HCT116 (cell line): ENCODE measurements around the gene TEAD3. TPM values are rescaled to one million over a fixed set of nuclear protein-coding genes. Genes with fewer than 3 reads are reported as not detected.

Source experiments
- ATAC-seq: fragments of 200-7000 bp; cut with Tn5 transposase; 2 replicates; pipeline ENCODE4 v1.9.1; 2020; ENCODE audit warnings: mild to moderate bottlenecking, moderate library complexity
- BruUV-seq: library from RNA; stranded (reverse); fragments of 400-500 nt; replicated peaks from 2 replicates; lab custom pipeline; 2021; lab: Mats Ljungman, UMichigan
- CTCF ChIA-PET: fragments of 300-600 bp; sonication (Branson Sonifier 250); formaldehyde crosslinking; loops from one replicate; lab custom pipeline; 2021; ENCODE audit warnings: antibody characterized with exemption; lab: Charles Lee
- POLR2A ChIA-PET: fragments of 300-600, 350-600 bp; sonication (Branson Sonifier 250); formaldehyde crosslinking; loops from one replicate; lab custom pipeline; 2021; ENCODE audit warnings: antibody characterized with exemption; lab: Charles Lee
- RAD21 ChIA-PET, 2 experiments: fragments of 300-600 bp; sonication (Branson Sonifier 250); formaldehyde crosslinking; loops; one replicate each; lab custom pipeline; 2023; ENCODE audit warnings: low total read pairs in 2 of 2; ENCODE audit not compliant: uncharacterized antibody in 2 of 2, unreplicated experiment in 2 of 2, low non-redundant PET in 1 of 2; lab: Charles Lee
- DNase-seq: peaks from one replicate; pipeline ENCODE4 v3.0.0-alpha.2; 2010; ENCODE audit warnings: low read depth, low spot score
- H2AFZ ChIP-seq: fragments of 200-600 bp; shearing (Covaris generic), sonication (generic); 2 replicates; pipeline ENCODE4 v1.6.1; 2017; ENCODE audit warnings: low read depth, mixed run types, mixed read lengths, antibody characterized with exemption, low read length; ENCODE audit not compliant: poor library complexity, severe bottlenecking
- H3K27ac ChIP-seq: 2 replicates; pipeline ENCODE4 v1.5.1; 2012; ENCODE audit warnings: low read depth, low read length
- H3K27me3 ChIP-seq: fragments of 200-600 bp; sonication (generic); 2 replicates; pipeline ENCODE4 v1.6.1; 2016; ENCODE audit warnings: mixed run types, low read length, mixed read lengths; ENCODE audit not compliant: insufficient read depth
- H3K36me3 ChIP-seq, 2 experiments: fragments of 200-500 bp in 1 of 2; fragments of 200-600 bp in 1 of 2; sonication (Bioruptor generic) in 1 of 2; sonication (generic) in 1 of 2; 2 replicates each; pipeline versions ENCODE4 v1.5.1 to v1.6.1; 2014 to 2016; ENCODE audit warnings: low read length in 2 of 2, inconsistent platforms in 1 of 2, mixed read lengths in 1 of 2, mixed run types in 1 of 2; ENCODE audit not compliant: insufficient read depth in 2 of 2, control insufficient read depth in 1 of 2
- H3K4me1 ChIP-seq, 2 experiments: fragments of 200-600 bp in 1 of 2; sonication (generic) in 1 of 2; 2 replicates each; pipeline versions ENCODE4 v1.5.1 to v1.6.1; 2012 to 2017; ENCODE audit warnings: low read length in 2 of 2, inconsistent platforms in 1 of 2, mild to moderate bottlenecking in 1 of 2, mixed read lengths in 1 of 2, mixed run types in 1 of 2, moderate library complexity in 1 of 2; ENCODE audit not compliant: insufficient read depth in 2 of 2, control insufficient read depth in 1 of 2
- H3K4me2 ChIP-seq: fragments of 200-600 bp; sonication (generic); 2 replicates; pipeline ENCODE4 v1.6.1; 2017; ENCODE audit warnings: mixed run types, low read length, mixed read lengths
- H3K4me3 ChIP-seq, 2 experiments: fragments of 200-600 bp in 1 of 2; sonication (generic) in 1 of 2; replicated peaks in 1 of 2; 2 replicates each; pipeline ENCODE4 v1.5.1; 2011 to 2016; ENCODE audit warnings: low read length in 2 of 2, control low read depth in 1 of 2, low read depth in 1 of 2, mild to moderate bottlenecking in 1 of 2, mixed read lengths in 1 of 2, mixed run types in 1 of 2
- H3K79me2 ChIP-seq: fragments of 200-600 bp; sonication (generic); 2 replicates; pipeline ENCODE4 v1.6.1; 2017; ENCODE audit warnings: mild to moderate bottlenecking, mixed run types, low read length, moderate library complexity, mixed read lengths; ENCODE audit not compliant: insufficient read depth
- H3K9ac ChIP-seq: fragments of 200-600 bp; sonication (generic); 2 replicates; pipeline ENCODE4 v1.6.1; 2016; ENCODE audit warnings: low read length, mixed read lengths
- H3K9me2 ChIP-seq: fragments of 200-600 bp; sonication (generic), shearing (Covaris generic); 2 replicates; pipeline ENCODE4 v1.6.1; 2017; ENCODE audit warnings: mixed run types, mild to moderate bottlenecking, moderate library complexity; ENCODE audit not compliant: insufficient read depth
- H3K9me3 ChIP-seq, 2 experiments: fragments of 200-500 bp in 1 of 2; fragments of 200-600 bp in 1 of 2; sonication (Bioruptor generic) in 1 of 2; sonication (generic) in 1 of 2; 2 replicates each; pipeline ENCODE4 v1.6.1; 2014 to 2017; ENCODE audit warnings: low read length in 2 of 2, mixed read lengths in 2 of 2, inconsistent platforms in 1 of 2, low read depth in 1 of 2, mild to moderate bottlenecking in 1 of 2, mixed run types in 1 of 2, moderate library complexity in 1 of 2; ENCODE audit not compliant: control insufficient read depth in 1 of 2, insufficient read depth in 1 of 2
- H4K20me1 ChIP-seq: fragments of 200-600 bp; sonication (generic), shearing (Covaris generic); 2 replicates; pipeline ENCODE4 v1.6.1; 2017; ENCODE audit warnings: mixed run types, mild to moderate bottlenecking, moderate library complexity; ENCODE audit not compliant: insufficient read depth
- CEBPB ChIP-seq: IDR thresholded peaks from 2 replicates; pipeline ENCODE4 v1.6.1; 2012; ENCODE audit warnings: low read depth
- CTCF ChIP-seq, 3 experiments: fragments of 200-600 bp in 1 of 3; sonication (generic) in 1 of 3; IDR thresholded peaks in 2 of 3; conservative IDR thresholded peaks in 1 of 3; 2 replicates each; pipeline ENCODE4 v1.5.1; 2012 to 2017; ENCODE audit warnings: low read depth in 2 of 3, low read length in 2 of 3, antibody characterized with exemption in 1 of 3, borderline replicate concordance in 1 of 3, control low read depth in 1 of 3, mild to moderate bottlenecking in 1 of 3, mixed read lengths in 1 of 3, mixed run types in 1 of 3, moderate library complexity in 1 of 3; ENCODE audit not compliant: insufficient read depth in 1 of 3
- EGR1 ChIP-seq: IDR thresholded peaks from 2 replicates; pipeline ENCODE4 v1.6.1; 2012; ENCODE audit warnings: low read depth
- ELF1 ChIP-seq: IDR thresholded peaks from 2 replicates; pipeline ENCODE4 v1.6.1; 2012; ENCODE audit warnings: low read depth, borderline replicate concordance
- EZH2 ChIP-seq: fragments of 200-600 bp; sonication (generic); IDR thresholded peaks from 2 replicates; pipeline ENCODE4 v1.6.1; 2017; ENCODE audit warnings: antibody characterized with exemption, mixed run types
- EZH2phosphoT487 ChIP-seq: fragments of 200-600 bp; IDR thresholded peaks from 2 replicates; pipeline ENCODE4 v1.6.1; 2018; ENCODE audit warnings: antibody characterized with exemption, borderline replicate concordance
- FOSL1 ChIP-seq: IDR thresholded peaks from 2 replicates; pipeline ENCODE4 v1.6.1; 2012; ENCODE audit warnings: low read depth
- JUND ChIP-seq: IDR thresholded peaks from 2 replicates; pipeline ENCODE4 v1.6.1; 2012
- POLR2A ChIP-seq: IDR thresholded peaks from 2 replicates; pipeline ENCODE4 v1.7.0; 2011; ENCODE audit warnings: borderline replicate concordance; ENCODE audit not compliant: insufficient read depth, insufficient read length; ENCODE audit errors: extremely low read depth
- POLR2AphosphoS5 ChIP-seq: IDR thresholded peaks from 2 replicates; pipeline ENCODE4 v1.6.1; 2011; ENCODE audit warnings: mild to moderate bottlenecking, low read depth, low read length, moderate library complexity
- RAD21 ChIP-seq: IDR thresholded peaks from 2 replicates; pipeline ENCODE4 v1.6.1; 2012; ENCODE audit warnings: low read depth, mild to moderate bottlenecking
- SIN3A ChIP-seq: IDR thresholded peaks from 2 replicates; pipeline ENCODE4 v1.6.1; 2012; ENCODE audit warnings: low read depth
- SP1 ChIP-seq: IDR thresholded peaks from 2 replicates; pipeline ENCODE4 v1.6.1; 2012; ENCODE audit warnings: low read depth
- SRF ChIP-seq: IDR thresholded peaks from 2 replicates; pipeline ENCODE4 v1.6.1; 2012; ENCODE audit warnings: low read depth
- TCF7L2 ChIP-seq: IDR thresholded peaks from 2 replicates; pipeline ENCODE4 v1.7.0; 2011; ENCODE audit warnings: borderline replicate concordance, inconsistent platforms; ENCODE audit not compliant: insufficient read depth, insufficient read length; ENCODE audit errors: extremely low read depth
- YY1 ChIP-seq: IDR thresholded peaks from 2 replicates; pipeline ENCODE4 v1.6.1; 2011; ENCODE audit warnings: low read length, low read depth, moderate library complexity, mild to moderate bottlenecking; ENCODE audit not compliant: insufficient replicate concordance; ENCODE audit errors: extremely low read depth
- ZFX ChIP-seq: fragments of 450-650 bp; IDR thresholded peaks from 2 replicates; pipeline ENCODE4 v1.6.1; 2017
- ZNF274 ChIP-seq: fragments of 200-500 bp; sonication (Bioruptor generic); IDR thresholded peaks from 2 replicates; pipeline ENCODE4 v1.6.1; 2014; ENCODE audit warnings: mild to moderate bottlenecking, low read depth, low read length, inconsistent platforms
- intact Hi-C: fragments of 100-400 bp; cut with micrococcal nuclease; formaldehyde crosslinking; loops from 2 replicates; pipeline ENCODE4 v1.10.0; 2022
- total RNA-seq: library from RNA; stranded (reverse); gene quantifications from one replicate; pipeline ENCODE4 v1.2.1, GENCODE V29; 2021; ENCODE audit not compliant: unreplicated experiment
- TF ChIP-seq, protein P1 (sequence below): IDR thresholded peaks from 2 replicates; pipeline ENCODE4 v1.6.1; 2011; ENCODE audit warnings: mild to moderate bottlenecking, low read length, moderate library complexity; ENCODE audit not compliant: insufficient replicate concordance; ENCODE audit errors: extremely low read depth
- TF ChIP-seq, protein P2 (sequence below): IDR thresholded peaks from 2 replicates; pipeline ENCODE4 v1.6.1; 2012

TEAD3 gene
- total RNA-seq, 1 experiment from 2014 or later, result 21.8 TPM

GRCh38 chr6:35480176-35480575 is 16.7 kb downstream of the TEAD3 start:
- H3K79me2 ChIP-seq, result peaks cover 4% of the 10 kb centered on the region; the same call in 1 of the 2 replicates
- H3K9me3 ChIP-seq, result no peaks in the 10 kb centered on the region
- H3K9ac ChIP-seq, result no peak overlapping the region
- peaks cover 0 to 2% of the 10 kb centered on the region in 2 experiments; a peak in 1 of 4 replicates for H3K36me3 ChIP-seq
- intact Hi-C loops, result no loop called here
- BruUV-seq, result no TSS peak
- ChIA-PET CTCF (no interaction called here), POLR2A (interaction anchor here (3.2 kb wide), 1 partner anchor 9 kb away, joined by 13 read pairs; no protein-coding TSS in a partner anchor), RAD21 (no interaction called here)
- H3K4me2 ChIP-seq, result no peak overlapping the region
- H3K9me2 ChIP-seq, result no peaks in the 10 kb centered on the region
- peaks cover 8 to 24% of the 10 kb centered on the region in 2 experiments for H3K4me1 ChIP-seq
- ATAC-seq (no peak), DNase-seq (no peak)
- no peak overlapping the region for H3K27ac ChIP-seq
- H3K4me3 ChIP-seq, result no peak overlapping the region
- H4K20me1 ChIP-seq, result no peaks in the 10 kb centered on the region
- TF ChIP-seq TCF7L2, result no peak
- TF ChIP-seq SIN3A, result no peak
- no peak for TF ChIP-seq SP1
- TF ChIP-seq ZFX, result no peak
- TF ChIP-seq YY1, result no peak
- no peak for TF ChIP-seq CEBPB
- no peak for TF ChIP-seq SRF
- TF ChIP-seq EZH2, result no peak
- no peak for TF ChIP-seq ELF1
- no peak for TF ChIP-seq CTCF (IDR thresholded peaks at IDR 0.05 in 2 of 3, conservative IDR thresholded peaks at IDR 0.05 in 1 of 3; ENCODE audit: borderline replicate concordance in 1 of 3, insufficient read depth in 1 of 3, low read depth in 2 of 3, low read length in 2 of 3)
- no peak for TF ChIP-seq POLR2A
- TF ChIP-seq, protein P1, sequence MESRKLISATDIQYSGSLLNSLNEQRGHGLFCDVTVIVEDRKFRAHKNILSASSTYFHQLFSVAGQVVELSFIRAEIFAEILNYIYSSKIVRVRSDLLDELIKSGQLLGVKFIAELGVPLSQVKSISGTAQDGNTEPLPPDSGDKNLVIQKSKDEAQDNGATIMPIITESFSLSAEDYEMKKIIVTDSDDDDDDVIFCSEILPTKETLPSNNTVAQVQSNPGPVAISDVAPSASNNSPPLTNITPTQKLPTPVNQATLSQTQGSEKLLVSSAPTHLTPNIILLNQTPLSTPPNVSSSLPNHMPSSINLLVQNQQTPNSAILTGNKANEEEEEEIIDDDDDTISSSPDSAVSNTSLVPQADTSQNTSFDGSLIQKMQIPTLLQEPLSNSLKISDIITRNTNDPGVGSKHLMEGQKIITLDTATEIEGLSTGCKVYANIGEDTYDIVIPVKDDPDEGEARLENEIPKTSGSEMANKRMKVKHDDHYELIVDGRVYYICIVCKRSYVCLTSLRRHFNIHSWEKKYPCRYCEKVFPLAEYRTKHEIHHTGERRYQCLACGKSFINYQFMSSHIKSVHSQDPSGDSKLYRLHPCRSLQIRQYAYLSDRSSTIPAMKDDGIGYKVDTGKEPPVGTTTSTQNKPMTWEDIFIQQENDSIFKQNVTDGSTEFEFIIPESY, result no peak
- TF ChIP-seq JUND, result no peak
- TF ChIP-seq ZNF274, result no peak
- TF ChIP-seq POLR2AphosphoS5, result no peak
- TF ChIP-seq EGR1, result no peak
- TF ChIP-seq, protein P2, sequence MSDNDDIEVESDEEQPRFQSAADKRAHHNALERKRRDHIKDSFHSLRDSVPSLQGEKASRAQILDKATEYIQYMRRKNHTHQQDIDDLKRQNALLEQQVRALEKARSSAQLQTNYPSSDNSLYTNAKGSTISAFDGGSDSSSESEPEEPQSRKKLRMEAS, result no peak
- TF ChIP-seq RAD21, result no peak
- no peak for TF ChIP-seq FOSL1
- TF ChIP-seq EZH2phosphoT487, result no peak
- no peak overlapping the region for H2AFZ ChIP-seq
- H3K27me3 ChIP-seq, result no peaks in the 10 kb centered on the region
